ENCODE data around the gene CPNE5.

- TF ChIP-seq CTCF (IDR thresholded peaks at IDR 0.05) (no peak), POLR2A (IDR thresholded peaks at IDR 0.05) (no peak)
Measured at GRCh38 chr6:36692861-36693702, 146.2 kb downstream of the CPNE5 start.
